Adrenal gland (tissue), 5 donors: ENCODE measurements around the gene KLHL29.

Source experiments
- POLR2A ChIP-seq, 2 donors: fragments of 450-650 bp; IDR thresholded peaks; one replicate each; pipeline ENCODE4 v1.6.1; 2017; ENCODE audit warnings: antibody characterized with exemption in 2 of 2, mild to moderate bottlenecking in 2 of 2, moderate library complexity in 1 of 2
- TF ChIP-seq, protein P1 (sequence below), 6 experiments: fragments of 450-650 bp in 4 of 6; fragments of 200-600 bp in 2 of 6; sonication (generic) in 1 of 6; IDR thresholded peaks; 1 replicate in 5 of 6; 2 replicates in 1 of 6; pipeline versions ENCODE4 v1.5.1 to v1.8.0; 2016 to 2021; ENCODE audit warnings: antibody characterized with exemption in 6 of 6, mild to moderate bottlenecking in 2 of 6, moderate library complexity in 1 of 6
- donor health status: DM: no; HTN: no; CAD: no.

DNA sequence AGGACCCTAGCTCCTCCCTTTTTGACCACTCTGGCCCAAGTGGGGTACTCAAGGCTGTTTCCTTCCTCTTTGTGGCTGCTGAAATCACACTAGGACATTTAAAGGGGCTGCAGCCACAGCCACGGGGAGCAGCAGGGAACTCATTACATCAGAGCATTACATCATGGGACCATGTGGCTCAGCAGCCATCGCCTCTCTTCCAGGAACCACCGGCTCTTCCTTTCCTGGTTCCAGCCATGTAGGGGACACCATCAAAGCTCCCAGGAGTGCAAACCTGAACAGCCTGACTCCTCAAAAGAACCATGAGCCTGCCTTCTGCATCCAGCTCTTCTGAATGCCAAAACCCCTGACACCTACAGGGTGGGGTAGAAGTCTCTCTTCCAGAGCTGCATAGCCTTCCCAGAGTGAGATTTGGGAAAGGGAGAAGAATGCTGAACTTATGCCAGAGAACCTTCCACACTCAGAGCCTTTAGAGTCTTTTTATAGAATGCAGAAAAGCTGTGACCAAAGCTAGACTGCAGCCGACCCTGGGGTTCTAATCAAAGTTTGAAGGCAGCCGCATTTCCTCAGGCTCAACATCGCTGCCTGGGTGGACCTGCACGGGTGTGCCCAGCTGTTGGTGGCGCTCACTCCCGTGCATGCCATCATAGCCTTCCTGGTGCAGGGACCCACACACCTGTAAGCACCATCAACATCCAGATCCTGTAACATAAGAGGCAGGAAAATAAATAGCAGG is 121.7 kb downstream of the KLHL29 start:
- TF ChIP-seq, protein P1, sequence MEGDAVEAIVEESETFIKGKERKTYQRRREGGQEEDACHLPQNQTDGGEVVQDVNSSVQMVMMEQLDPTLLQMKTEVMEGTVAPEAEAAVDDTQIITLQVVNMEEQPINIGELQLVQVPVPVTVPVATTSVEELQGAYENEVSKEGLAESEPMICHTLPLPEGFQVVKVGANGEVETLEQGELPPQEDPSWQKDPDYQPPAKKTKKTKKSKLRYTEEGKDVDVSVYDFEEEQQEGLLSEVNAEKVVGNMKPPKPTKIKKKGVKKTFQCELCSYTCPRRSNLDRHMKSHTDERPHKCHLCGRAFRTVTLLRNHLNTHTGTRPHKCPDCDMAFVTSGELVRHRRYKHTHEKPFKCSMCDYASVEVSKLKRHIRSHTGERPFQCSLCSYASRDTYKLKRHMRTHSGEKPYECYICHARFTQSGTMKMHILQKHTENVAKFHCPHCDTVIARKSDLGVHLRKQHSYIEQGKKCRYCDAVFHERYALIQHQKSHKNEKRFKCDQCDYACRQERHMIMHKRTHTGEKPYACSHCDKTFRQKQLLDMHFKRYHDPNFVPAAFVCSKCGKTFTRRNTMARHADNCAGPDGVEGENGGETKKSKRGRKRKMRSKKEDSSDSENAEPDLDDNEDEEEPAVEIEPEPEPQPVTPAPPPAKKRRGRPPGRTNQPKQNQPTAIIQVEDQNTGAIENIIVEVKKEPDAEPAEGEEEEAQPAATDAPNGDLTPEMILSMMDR (IDR thresholded peaks at IDR 0.05) = no peak
- no peak for TF ChIP-seq POLR2A (IDR thresholded peaks at IDR 0.05)
